ENCODE results near the gene SLC30A3.

- TF ChIP-seq CTCF (IDR thresholded peaks at IDR 0.05) (no peak), EP300 (IDR thresholded peaks at IDR 0.05) (no peak)
These were observed 44.2 kb downstream of the SLC30A3 start for GRCh38 chr2:27218614-27219013.
